Fibroblast of lung (primary cell): Measurements from ENCODE around the gene GSG1L. TPM values are rescaled to one million over a fixed set of nuclear protein-coding genes. Genes with fewer than 3 reads are reported as not detected.

ENCODE experiments used
- DNase-seq, 2 donors: peaks; one replicate each; pipeline versions ENCODE4 v3.0.0 to v3.0.0-alpha.2; 2010; ENCODE audit warnings: low read depth in 2 of 2
- H2AFZ ChIP-seq: 2 replicates; pipeline ENCODE4 v1.5.1; 2012; ENCODE audit warnings: low read length, control low read depth, inconsistent platforms
- H3K27ac ChIP-seq: 2 replicates; pipeline ENCODE4 v1.5.1; 2011; ENCODE audit warnings: low read length, control low read depth; ENCODE audit not compliant: insufficient read depth
- H3K27me3 ChIP-seq: 2 replicates; pipeline ENCODE4 v1.5.1; 2011; ENCODE audit warnings: mild to moderate bottlenecking, low read length; ENCODE audit not compliant: control insufficient read depth, insufficient read depth
- H3K36me3 ChIP-seq: 2 replicates; pipeline ENCODE4 v1.5.1; 2011; ENCODE audit warnings: low read length; ENCODE audit not compliant: control insufficient read depth, insufficient read depth
- H3K4me1 ChIP-seq: 2 replicates; pipeline ENCODE4 v1.5.1; 2011; ENCODE audit warnings: low read length; ENCODE audit not compliant: control insufficient read depth, insufficient read depth; ENCODE audit errors: extremely low read depth
- H3K4me2 ChIP-seq: 2 replicates; pipeline ENCODE4 v1.5.1; 2011; ENCODE audit warnings: low read length, control low read depth; ENCODE audit not compliant: insufficient read depth; ENCODE audit errors: extremely low read depth
- H3K4me3 ChIP-seq, 4 experiments: fragments of 200-600 bp in 1 of 4; sonication (generic) in 1 of 4; replicated peaks in 1 of 4; 2 replicates each; pipeline ENCODE4 v1.5.1; 2011 to 2016; ENCODE audit warnings: low read length in 4 of 4, low read depth in 3 of 4, mild to moderate bottlenecking in 3 of 4, control low read depth in 2 of 4, inconsistent platforms in 1 of 4, mixed read lengths in 1 of 4; ENCODE audit not compliant: insufficient read depth in 1 of 4; ENCODE audit errors: control extremely low read depth in 1 of 4
- H3K79me2 ChIP-seq: 2 replicates; pipeline ENCODE4 v1.5.1; 2012; ENCODE audit warnings: mild to moderate bottlenecking, low read length, inconsistent platforms; ENCODE audit not compliant: control insufficient read depth, insufficient read depth
- H3K9ac ChIP-seq: 2 replicates; pipeline ENCODE4 v1.5.1; 2011; ENCODE audit warnings: mild to moderate bottlenecking, low read length, control low read depth; ENCODE audit not compliant: insufficient read depth
- H3K9me3 ChIP-seq: 2 replicates; pipeline ENCODE4 v1.5.1; 2012; ENCODE audit warnings: low read depth, low read length; ENCODE audit not compliant: control insufficient read depth, insufficient read depth
- H4K20me1 ChIP-seq: 2 replicates; pipeline ENCODE4 v1.5.1; 2011; ENCODE audit warnings: low read length; ENCODE audit not compliant: control insufficient read depth, insufficient read depth; ENCODE audit errors: extremely low read depth
- CTCF ChIP-seq, 2 donors: IDR thresholded peaks in 1 of 2; conservative IDR thresholded peaks in 1 of 2; 1 replicate in 1 of 2; 2 replicates in 1 of 2; pipeline ENCODE4 v1.5.1; 2011 to 2012; ENCODE audit warnings: low read length in 2 of 2, control low read depth in 1 of 2, inconsistent platforms in 1 of 2, low read depth in 1 of 2, mild to moderate bottlenecking in 1 of 2
- EZH2 ChIP-seq: IDR thresholded peaks from 2 replicates; pipeline ENCODE4 v1.5.1; 2012; ENCODE audit warnings: low read length, control low read depth, mild to moderate bottlenecking; ENCODE audit errors: missing control alignments
- polyA plus RNA-seq, 2 donors: library from polyadenylated mRNA; depleted of rRNA in 1 of 2; stranded (reverse) in 1 of 2; unstranded in 1 of 2; fragments of >200 nt; gene quantifications; 2 replicates each; pipeline ENCODE4 v1.2.1, GENCODE V29; 2011 to 2012; ENCODE audit warnings: missing spikeins in 1 of 2
- total RNA-seq: library from RNA; depleted of rRNA; stranded (reverse); fragments of >200 nt; gene quantifications from 2 replicates; pipeline ENCODE4 v1.2.1, GENCODE V29; 2014

Gene GSG1L
- total and polyA plus RNA-seq, 2 donors (not counting 1 experiment from before 2014, with no cell fraction given) = not detected

GRCh38 chr16:27974896-27975540 is 88.5 kb downstream of the GSG1L start:
- Histone ChIP-seq H2AFZ (no peak overlapping the region), H3K36me3 (no peaks in the 10 kb centered on the region), H3K27ac (no peak overlapping the region), H3K79me2 (no peaks in the 10 kb centered on the region), H3K4me2 (no peak overlapping the region), H3K27me3 (no peaks in the 10 kb centered on the region), H3K4me1 (no peaks in the 10 kb centered on the region), H3K9me3 (no peaks in the 10 kb centered on the region), H4K20me1 (no peaks in the 10 kb centered on the region), H3K9ac (no peak overlapping the region), H3K4me3 (no peak overlapping the region)
- TF ChIP-seq CTCF (conservative IDR thresholded peaks at IDR 0.05 in 1 of 2, IDR thresholded peaks at IDR 0.05 in 1 of 2; ENCODE audit: low read depth in 1 of 2, low read length in 2 of 2) (no peak), EZH2 (no peak)
- no peak for DNase-seq

- no peak overlapping the region for H3K9ac ChIP-seq
- H3K4me1 ChIP-seq = no peaks in the 10 kb centered on the region
- DNase-seq = no peak
- TF ChIP-seq EZH2 = no peak
- TF ChIP-seq CTCF (conservative IDR thresholded peaks at IDR 0.05 in 1 of 2, IDR thresholded peaks at IDR 0.05 in 1 of 2; ENCODE audit: low read depth in 1 of 2, low read length in 2 of 2) = no peak
- H3K27me3 ChIP-seq = no peaks in the 10 kb centered on the region
- no peaks in the 10 kb centered on the region for H3K36me3 ChIP-seq
- H3K27ac ChIP-seq = no peak overlapping the region
- H4K20me1 ChIP-seq = no peaks in the 10 kb centered on the region
- no peak overlapping the region for H3K4me2 ChIP-seq
- H3K4me3 ChIP-seq = no peak overlapping the region
- H3K79me2 ChIP-seq = no peaks in the 10 kb centered on the region
- H2AFZ ChIP-seq = no peak overlapping the region
- no peaks in the 10 kb centered on the region for H3K9me3 ChIP-seq
Measured at GRCh38 chr16:27973678-27974077, 89.8 kb downstream of the GSG1L start.

DNA sequence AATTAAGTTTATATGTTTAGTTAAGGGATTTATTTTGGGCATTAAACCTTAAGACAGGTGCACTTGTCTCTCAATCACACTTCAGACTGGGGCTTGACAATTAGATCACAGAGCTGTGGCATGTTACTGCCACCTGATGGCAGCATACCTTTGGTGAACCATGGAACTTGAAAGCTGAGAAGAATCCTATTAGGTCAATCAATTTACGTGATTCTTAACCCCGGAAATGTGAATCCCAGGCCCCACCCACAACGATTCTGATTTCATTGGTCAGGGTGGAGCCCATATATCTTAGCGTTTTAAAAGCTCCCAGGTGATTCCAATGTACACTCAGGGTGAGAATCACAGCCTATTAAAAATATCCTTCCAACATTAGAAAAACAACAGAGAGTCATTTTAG is 91.0 kb downstream of the GSG1L start:
- no peak overlapping the region for H3K9ac ChIP-seq
- no peak overlapping the region for H3K4me2 ChIP-seq
- DNase-seq = peak; percentile 3 to 15
- H2AFZ ChIP-seq = no peak overlapping the region
- TF ChIP-seq EZH2 = no peak
- TF ChIP-seq CTCF (conservative IDR thresholded peaks at IDR 0.05 in 1 of 2, IDR thresholded peaks at IDR 0.05 in 1 of 2; ENCODE audit: low read depth in 1 of 2, low read length in 2 of 2) = peak in 1 of 2 donors; percentile 29
- H3K27ac ChIP-seq = no peak overlapping the region
- no peaks in the 10 kb centered on the region for H3K4me1 ChIP-seq
- no peak overlapping the region for H3K4me3 ChIP-seq
- H3K79me2 ChIP-seq = no peaks in the 10 kb centered on the region
- no peaks in the 10 kb centered on the region for H3K36me3 ChIP-seq
- no peaks in the 10 kb centered on the region for H4K20me1 ChIP-seq
- no peaks in the 10 kb centered on the region for H3K27me3 ChIP-seq
- no peaks in the 10 kb centered on the region for H3K9me3 ChIP-seq
